Stimulated activated CD4-positive, alpha-beta T cell treated with anti-CD3 and anti-CD28 coated beads, TNF-alpha, amount 100 ng/mL, for 24 hours (primary cell): Measurements from ENCODE around the gene NPAS3.

Source experiments
- DNase-seq, 3 experiments: peaks; one replicate each; pipeline ENCODE4 v3.0.0-alpha.2; 2020; ENCODE audit warnings: low read depth in 3 of 3

The NPAS3 gene

DNA sequence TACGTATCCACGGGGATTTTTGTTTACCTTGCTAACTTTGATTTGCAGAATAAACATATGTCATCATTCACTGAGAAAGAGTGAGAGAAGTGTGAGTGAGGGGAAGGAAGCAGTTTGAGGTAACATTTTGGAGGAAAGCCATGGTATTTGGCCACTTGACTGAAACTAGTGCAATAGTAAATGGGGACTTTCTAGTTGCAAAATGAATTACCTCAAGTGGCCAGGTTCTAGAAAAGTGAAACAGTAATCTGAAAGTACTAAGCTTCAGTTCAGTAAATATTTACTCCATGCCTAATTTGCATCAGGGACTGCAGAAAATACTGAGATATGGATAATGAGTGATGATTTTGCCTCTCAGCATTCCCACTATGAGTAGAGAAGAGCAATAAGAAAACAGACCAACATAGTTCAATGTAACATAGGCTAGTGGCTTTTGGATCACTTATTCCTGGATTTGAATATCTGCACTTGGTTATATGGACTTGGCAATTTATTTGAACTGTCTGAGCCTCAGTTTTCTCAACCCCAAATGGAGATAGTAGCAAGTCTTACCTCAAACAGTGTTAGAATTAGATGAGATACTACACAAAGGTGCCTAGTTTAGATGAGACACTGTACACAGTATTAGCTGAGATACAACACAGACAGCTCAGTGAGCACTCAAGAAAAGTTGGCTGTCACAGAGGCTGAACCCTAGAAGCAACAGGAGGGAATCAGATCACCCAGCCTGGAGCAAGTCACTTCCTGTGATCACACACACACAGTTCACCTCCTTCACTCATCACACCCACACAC is 439.1 kb downstream of the NPAS3 start:
- no peak for DNase-seq

DNA sequence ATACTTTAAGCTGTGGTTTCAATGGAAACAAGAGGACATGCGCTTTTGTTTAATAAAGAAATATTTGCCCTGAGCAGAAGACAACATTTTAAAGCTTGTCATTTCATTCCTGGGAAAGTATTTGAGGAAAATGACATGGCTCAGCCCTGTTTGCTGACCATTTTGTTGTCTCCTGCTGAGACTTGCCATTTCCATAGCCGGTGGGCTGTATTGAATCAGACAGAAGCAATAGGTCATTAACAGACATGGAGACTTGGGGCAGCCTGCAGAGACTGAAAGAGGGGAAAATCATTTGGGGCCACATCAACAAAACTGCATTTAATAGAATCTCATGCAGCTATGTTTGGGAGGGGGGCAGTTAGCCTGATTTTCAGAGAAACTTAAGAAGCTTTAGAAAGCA is 443.0 kb downstream of the NPAS3 start:
- no peak for DNase-seq

DNA sequence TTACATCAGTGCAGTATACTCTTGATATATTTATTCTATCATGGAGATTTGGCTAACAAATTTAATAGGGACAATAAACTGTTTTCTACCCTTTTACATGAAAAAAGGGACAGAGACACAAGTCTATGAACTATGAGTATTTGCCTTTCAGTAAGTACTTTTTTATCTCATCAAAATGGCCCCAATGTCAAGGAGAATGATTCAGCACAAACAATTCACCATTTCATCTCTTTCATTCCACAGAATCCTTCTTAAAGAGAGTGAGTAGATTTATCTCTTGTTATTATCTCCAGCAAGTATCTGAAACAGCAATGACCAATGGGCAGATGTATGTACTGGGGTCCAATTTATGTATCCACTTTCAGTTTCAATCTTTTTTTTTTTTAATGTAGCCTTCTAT is 447.5 kb downstream of the NPAS3 start:
- no peak for DNase-seq

DNA sequence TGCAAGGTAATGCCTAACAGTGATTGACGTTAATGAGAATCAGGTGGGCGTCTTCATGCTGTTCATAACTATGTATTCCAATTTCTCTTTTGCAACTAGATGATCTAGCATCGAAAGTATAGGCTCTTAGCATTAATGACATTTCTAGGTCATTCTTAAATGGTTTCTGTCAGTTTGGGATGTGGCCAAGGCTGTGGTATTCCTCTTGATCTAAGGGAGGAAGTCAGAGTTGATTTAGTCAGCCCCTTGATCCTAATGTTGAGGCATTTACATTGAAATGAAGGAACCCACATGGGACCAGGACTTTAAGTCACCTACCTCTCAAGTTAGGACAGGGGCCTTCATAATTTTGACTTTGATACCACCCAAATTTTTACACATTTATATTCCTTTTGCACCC is 448.1 kb downstream of the NPAS3 start:
- DNase-seq: no peak

DNA sequence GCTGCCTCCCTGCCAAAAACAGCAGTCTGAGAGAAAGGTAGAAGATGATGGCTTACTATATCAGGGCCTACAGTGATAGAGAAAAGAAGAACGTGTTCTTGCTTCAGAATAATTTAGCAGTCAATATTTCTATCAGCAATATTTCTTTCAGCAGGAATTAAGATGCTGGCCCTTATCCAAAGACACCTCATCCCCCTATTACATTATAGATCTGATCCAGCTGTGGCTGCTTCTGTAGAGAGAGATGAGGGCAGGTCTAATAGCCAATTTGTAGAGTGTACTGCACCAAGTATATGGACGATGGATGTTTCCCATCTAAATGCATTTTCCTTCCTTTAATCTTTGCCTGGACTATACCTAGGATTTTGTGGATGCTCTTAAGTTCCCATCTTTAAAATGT is 451.7 kb downstream of the NPAS3 start:
- no peak for DNase-seq

DNA sequence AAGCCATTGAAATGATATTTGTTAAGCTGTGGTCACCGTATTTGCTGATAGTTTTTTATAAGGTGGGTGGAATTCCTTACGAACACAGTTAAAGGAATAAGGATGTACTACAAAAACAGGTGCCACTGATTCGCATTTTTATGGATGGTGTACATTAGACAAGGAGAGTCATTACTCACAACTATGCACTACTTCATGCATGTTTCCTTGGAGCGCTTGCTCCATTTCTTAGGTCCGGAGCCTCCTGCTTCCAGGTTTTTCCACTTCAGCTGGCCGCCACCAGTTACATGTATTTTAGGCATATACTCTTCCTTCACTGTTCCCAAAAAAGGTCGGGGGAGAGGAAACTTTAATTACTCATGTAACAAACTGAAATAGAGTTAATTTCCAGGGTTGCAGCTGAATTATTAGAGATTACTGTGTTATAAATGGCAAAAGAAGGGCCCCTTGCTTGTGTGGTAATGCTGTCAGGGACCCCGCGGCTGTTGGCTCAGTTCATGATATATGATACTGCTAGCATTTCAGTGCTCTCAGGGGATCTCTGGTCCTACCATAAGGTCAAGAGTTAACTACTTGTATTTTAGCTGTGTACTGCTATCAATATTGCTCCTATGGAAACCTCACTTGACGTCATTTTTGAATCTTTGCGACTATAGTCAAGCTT is 454.7 kb downstream of the NPAS3 start:
- DNase-seq: no peak

DNA sequence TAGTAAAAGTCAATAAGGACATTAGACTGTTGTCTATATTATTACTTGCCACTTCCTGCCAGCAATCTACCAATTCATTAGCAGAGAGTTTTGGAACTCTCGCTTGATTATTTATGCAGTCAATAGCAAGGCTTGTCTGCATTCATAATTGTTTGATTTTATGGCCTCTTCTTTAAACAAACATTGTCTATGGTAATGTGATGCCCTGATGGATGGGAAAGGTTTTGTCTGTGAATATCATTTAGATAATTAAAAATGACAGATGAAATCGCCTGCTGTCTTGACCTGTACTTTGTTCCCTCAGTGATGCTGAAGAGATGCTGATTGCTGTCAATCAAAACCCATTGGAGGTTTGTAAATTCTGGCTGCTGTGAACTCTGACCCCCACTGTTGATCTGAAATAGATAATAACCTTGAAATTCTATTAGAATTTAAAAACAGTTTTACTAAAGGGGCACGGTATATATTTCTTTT is 455.3 kb downstream of the NPAS3 start:
- no peak for DNase-seq

DNA sequence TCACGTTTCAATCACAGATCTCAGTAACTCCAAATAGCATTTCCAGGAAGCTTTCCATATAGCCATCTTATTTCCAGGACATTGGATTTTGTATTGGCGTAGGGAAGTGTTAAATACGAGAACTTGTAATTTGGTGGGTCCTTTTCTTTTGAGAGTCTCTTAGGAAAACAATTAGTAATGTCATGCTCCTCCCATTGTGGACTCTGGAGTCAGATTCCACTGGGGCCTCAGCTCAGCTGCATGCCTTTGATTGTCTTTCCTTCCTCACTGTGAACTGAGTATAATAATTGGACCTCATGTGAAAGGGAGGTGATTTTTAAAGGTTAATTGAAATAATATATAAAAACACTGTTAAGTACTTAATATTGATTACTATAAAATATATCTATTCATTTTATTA is 462.6 kb downstream of the NPAS3 start:
- no peak for DNase-seq

DNA sequence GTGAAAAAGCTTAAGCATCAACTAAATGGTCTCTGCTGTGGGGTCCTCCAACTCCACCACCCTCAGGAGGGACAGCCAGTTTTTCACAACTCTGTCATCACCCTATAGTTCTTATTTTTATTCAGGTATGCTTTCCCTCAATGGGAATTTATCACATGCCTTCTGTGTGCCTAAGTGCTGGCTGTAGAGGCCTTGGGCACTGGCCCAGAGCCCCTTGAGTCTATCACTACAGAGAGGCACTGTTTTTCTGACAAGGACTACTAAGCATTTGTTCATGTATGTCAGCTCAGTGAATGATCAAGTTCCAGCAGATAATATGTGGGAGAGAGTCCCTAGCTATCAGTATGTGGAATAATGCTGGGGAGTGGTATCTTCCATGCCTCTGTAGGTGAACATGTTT is 463.9 kb downstream of the NPAS3 start:
- no peak for DNase-seq

DNA sequence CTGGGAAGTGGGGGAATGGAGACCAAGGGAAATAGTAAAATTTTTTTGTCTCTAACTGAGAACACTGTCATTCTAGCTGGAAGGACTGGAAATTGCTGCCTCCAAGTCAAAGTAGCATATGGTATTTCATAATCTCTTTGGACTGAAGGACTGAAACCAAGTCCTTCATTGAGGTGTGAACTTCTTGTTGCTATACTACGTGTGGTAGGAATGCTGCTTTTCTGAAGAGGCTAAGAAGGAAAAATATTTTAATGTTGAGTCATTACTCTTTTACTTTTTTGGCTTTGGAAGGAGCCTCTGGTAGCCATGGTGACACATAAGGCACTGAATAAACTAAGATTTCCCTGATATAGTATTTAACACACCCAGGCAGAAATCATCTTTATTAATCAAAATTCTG is 465.4 kb downstream of the NPAS3 start:
- no peak for DNase-seq

DNA sequence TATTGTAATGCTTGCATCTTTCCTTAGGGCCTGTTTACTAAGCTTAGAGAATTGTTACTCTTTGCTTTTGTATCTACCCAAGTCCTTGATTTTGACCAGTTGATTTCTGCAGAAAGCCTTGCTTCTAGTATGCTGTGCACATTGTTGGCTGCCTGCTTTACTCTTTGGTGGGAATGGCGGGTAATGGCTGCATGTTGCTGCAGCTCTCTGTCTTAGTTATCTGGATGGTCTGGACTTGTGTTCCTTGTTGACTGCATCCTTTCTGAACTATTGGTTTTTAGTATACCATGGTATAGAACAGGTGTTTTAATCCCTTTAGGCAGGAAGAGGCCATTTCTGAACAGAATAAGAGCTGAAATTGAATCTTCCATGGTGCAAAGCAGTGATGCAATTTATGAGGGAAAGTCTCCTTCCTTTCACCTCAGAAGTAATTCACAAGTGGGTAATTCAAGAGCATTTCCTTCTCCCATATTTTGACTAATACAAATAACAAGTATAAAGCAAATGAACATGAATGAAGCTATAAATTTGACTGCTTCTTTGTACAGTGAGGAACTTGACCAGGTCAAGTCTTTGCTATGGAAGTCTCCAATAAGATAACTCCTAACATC is 466.4 kb downstream of the NPAS3 start:
- no peak for DNase-seq

DNA sequence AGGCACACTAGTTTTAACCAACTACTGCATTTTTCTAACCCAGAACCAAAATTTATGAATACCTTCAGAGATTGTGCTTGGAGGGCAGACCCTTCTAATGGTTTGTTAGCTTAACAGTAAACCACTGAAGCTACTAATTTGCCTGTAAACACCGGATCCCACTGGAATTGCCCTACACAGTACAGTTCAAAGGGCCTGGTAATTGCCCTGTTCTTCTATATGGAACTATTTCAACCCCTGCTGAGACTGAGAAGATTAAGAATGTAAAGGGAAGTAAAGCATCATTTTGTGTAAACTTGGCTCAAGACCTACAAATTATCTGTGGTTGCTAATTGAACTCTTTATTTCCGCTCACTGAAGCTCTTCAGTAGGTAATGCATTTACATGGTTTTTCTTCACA is 468.1 kb downstream of the NPAS3 start:
- DNase-seq: no peak

DNA sequence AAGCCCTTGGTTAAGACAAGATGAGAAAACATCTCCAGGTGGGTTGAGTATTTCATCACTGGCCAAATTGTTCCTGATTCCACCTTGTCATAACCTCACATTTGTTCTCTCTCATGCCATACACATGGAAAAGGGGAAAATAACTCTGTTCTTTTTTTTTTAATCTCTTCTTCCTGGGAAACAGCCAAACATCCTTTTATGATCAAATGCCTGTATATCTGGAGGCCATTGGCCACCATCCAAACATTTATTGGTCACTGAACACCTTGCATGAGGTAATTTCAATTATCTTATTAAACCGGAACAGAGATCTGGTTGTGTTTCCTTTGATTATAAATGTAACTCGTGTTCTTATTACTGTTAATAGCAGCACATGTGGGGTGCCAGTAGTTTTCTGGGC is 469.6 kb downstream of the NPAS3 start:
- DNase-seq: no peak

DNA sequence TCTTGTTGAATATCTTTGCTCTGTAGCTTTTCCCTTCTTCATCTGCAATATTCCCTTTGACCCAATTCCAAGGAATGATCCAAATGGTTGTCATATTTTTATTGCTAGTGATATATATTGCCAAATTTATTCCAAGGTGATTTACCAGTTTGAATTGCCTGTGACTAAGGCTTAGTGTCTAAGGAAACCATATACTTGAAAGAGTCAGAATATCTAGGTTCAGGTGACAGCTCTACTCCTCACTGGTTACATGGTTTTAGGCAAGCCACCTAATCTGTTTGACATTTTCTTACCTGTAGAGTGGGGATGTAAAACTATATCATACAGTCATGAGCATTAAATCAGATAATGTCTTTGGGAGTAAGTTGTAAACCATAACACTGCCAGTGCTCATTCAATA is 473.8 kb downstream of the NPAS3 start:
- DNase-seq: no peak

DNA sequence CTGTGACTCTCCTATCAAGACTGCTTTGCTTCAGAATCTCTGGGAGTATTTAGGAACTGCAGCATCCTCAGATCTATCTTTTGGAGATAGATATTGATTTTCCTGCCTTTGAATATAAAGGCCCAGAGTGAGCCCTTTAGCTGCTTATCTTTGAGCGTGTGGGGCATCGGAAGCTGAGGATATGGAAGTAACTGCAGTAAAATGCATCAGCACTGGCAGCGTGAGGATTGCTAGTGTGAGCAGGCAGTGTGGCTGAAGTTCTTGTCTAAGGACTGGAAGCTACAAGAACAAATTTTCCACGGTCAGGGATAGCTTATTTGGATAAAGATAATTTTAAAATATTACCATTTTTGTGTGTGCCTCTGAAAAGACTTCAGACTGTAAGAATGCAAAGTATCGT is 474.7 kb downstream of the NPAS3 start:
- DNase-seq: no peak

DNA sequence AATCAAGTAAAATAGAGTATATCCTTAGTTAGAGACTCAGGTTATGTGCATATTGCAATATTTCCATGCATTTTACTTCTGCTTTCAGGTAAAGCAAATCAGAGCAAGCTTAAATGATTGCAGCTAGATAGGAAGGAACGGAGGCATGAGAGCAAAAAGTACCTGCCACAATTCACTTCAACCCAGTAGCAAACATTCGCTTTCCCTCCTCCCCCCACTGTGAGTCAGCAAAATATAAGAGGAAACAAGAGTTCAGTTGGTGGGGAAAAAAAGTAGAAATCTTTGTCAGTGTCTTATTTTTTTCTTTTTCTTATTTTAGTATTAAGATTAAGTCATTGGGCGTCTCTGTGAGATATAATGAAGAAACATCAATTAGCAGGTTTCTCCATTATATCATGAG is 475.4 kb downstream of the NPAS3 start:
- no peak for DNase-seq

DNA sequence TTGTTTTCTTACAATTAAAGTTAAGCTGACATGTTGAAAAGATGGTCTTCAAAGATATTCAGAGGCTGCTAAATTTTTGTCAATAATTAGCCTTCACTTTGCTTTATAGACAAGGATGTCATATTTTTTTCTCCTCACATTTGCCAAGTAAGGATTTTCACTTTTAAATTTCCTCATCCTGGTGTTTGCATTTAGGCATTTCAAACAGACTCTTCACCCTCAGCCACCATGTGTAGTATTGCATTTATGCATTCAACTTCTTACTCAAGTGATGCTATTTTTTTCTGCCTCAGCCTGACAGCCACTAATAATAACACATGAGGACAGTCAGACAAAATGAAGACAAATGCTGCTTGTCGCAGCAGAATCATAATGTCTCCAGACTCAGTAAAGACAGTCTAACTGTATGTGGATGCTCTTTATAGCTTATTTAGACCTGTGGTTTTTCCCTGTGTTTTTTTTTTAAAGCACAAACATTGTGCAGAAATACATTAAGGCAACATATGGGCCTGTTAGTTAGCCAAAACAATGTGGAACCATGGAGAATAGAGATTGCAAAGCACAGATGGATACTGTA is 481.5 kb downstream of the NPAS3 start:
- no peak for DNase-seq

DNA sequence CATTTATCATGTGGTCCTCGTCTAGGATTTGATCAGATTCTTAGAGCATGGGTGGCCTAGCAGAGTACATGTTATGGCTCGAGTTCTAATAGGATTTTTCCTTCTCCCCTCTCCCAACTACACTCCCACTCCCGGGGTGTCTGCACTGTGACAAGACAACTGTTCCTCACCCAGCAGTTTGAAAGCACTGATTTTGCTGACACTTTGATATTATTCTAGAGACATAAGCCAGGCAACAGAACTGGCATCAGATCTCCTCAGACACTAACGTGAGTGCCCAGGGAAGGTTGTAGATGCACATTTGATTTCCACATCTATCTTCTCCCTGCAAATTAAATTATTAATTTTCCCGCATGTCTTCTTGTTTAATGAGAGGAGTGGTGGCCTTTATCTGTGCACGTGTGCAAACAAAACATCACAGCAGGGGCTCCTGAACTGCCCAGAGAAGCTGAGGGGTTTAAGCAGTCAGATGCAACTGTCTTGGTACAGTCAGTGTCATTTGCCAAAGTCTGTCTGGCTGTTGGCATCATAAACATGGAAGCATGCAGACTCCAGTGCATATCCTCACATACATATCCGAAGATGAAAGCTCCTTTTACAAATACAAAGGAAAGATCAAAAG is 491.8 kb downstream of the NPAS3 start:
- no peak for DNase-seq

DNA sequence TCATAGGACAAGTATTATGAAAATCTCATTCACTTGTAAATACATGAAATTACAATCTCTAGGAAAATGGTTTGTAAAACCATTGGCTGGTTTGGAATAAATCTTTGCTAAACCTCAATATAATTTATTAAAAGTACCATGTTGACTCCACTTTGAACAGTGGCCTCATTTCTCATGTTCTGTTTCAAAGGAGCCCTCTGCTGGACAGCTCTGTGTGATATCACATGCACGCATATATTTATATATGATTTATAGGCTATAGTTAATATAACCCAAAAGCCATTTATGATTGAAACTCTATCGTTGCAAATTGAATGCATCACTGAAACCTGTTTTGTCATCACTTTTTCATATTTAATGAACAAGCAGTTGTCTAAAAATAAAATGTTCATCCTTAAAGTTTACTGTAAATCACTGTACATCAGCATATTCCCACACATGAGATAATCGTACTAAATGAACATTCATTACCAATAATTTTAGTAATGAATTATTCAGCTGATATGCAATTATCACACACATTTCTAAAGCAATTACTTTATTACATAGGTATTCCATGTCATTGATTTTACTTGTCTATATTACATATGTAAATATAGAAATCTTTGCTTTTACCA is 493.8 kb downstream of the NPAS3 start:
- no peak for DNase-seq

DNA sequence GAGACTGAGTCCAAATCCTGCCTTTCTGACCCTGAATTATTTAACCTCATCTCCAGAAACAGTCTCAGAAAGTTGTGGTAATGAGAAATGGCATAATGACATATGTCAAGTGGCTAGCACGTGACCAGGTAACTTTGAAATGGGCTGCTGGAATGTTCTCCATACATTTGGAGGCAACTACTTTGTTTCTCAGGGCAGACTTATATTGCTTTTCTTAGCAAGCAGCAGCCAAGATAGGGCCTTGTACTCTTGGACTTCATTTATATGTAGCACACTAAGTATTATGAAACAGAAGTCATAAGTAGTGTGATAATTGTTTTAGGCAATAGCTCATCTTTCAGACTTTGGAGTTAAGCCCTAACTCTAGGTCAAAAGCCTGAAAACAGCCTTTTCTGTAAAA is 494.7 kb downstream of the NPAS3 start:
- DNase-seq: no peak

DNA sequence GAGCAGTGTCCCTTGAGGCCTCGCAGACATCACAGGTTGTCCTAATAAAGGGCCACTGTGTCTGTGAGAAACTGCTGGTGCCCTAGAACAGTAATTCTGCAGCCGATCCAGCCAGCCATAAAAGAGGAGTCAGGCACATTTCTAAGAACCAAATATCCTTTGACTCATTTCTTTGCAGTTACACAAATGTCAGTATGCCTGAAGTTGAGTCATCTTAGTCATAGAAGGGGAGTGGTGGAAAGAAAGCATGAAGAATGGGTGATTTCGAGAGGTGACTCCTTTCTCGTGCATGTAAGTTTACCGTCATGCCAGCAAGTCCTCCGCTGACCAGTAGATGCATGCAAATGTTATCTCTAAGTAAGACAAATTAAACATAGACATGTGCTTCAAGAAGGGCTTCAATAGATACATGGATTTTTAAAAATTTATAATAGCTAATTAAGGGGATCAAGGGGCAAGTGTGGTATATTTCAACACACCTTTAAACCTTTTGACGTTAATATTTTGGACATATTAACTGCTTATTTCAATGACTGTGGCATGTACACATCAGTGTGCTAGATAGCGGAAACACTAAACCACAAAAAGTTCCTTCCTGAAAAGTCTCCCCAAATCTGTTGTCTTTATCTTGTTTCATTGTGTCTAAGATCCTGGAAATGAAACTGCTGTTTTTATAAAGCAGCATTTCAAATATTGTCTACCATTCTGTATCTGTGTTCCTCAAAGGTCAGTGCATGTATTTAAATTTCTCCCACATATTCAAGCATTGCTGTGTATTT is 497.4 kb downstream of the NPAS3 start:
- DNase-seq: no peak
